OCI-LY3 (cell line): ENCODE measurements around the gene SLC16A9.

Source experiments
- H2AFZ ChIP-seq: fragments of 200-600, 300-600 bp; shearing (Covaris generic); 2 replicates; pipeline ENCODE4 v1.6.0; 2014; ENCODE audit warnings: antibody characterized with exemption, low read depth, low read length
- H3K27ac ChIP-seq: fragments of 200-600, 300-600 bp; sonication (generic); 2 replicates; pipeline ENCODE4 v1.5.1; 2014; ENCODE audit warnings: mild to moderate bottlenecking, low read length, moderate library complexity, mixed read lengths
- H3K27me3 ChIP-seq: fragments of 200-600, 300-600 bp; sonication (generic); 2 replicates; pipeline ENCODE4 v1.6.1; 2014; ENCODE audit warnings: low read depth, low read length, mixed read lengths
- H3K36me3 ChIP-seq: fragments of 200-600, 300-600 bp; sonication (generic); replicated peaks from 2 replicates; pipeline ENCODE3; 2014; ENCODE audit warnings: low read depth, low read length, mixed read lengths
- H3K4me1 ChIP-seq: fragments of 300-600, 200-600 bp; sonication (generic); 2 replicates; pipeline ENCODE4 v1.6.1; 2014; ENCODE audit warnings: low read length, mixed read lengths
- H3K4me2 ChIP-seq: fragments of 200-600, 300-600 bp; sonication (generic); 2 replicates; pipeline ENCODE4 v1.6.1; 2014; ENCODE audit warnings: low read length, mixed read lengths
- H3K4me3 ChIP-seq: fragments of 300-600, 200-600 bp; sonication (generic); 2 replicates; pipeline ENCODE4 v1.5.1; 2014; ENCODE audit warnings: antibody characterized with exemption, mild to moderate bottlenecking, low read length, moderate library complexity
- H3K79me2 ChIP-seq: fragments of 300-600, 200-600 bp; shearing (Covaris generic); 2 replicates; pipeline ENCODE4 v1.6.1; 2014; ENCODE audit warnings: mild to moderate bottlenecking, low read length, mixed read lengths
- H3K9ac ChIP-seq: fragments of 300-600, 200-600 bp; shearing (Covaris generic); 2 replicates; pipeline ENCODE4 v1.6.0; 2014; ENCODE audit warnings: mild to moderate bottlenecking, low read length, moderate library complexity
- H3K9me3 ChIP-seq: fragments of 200-600, 300-600 bp; shearing (Covaris generic); 2 replicates; pipeline ENCODE4 v1.6.1; 2014; ENCODE audit warnings: low read length, mixed read lengths; ENCODE audit not compliant: insufficient read depth
- H4K20me1 ChIP-seq: fragments of 200-600, 300-600 bp; sonication (generic); 2 replicates; pipeline ENCODE4 v1.6.1; 2016; ENCODE audit warnings: low read length, mixed read lengths; ENCODE audit not compliant: insufficient read depth
- EZH2phosphoT487 ChIP-seq: fragments of 200-600 bp; shearing (Covaris generic); IDR thresholded peaks from 2 replicates; pipeline ENCODE4 v1.6.1; 2018; ENCODE audit warnings: antibody characterized with exemption, mixed run types, low read depth
- TF ChIP-seq, protein P1 (sequence below): fragments of 200-600, 300-600 bp; sonication (generic); IDR thresholded peaks from 2 replicates; pipeline ENCODE4 v1.5.1; 2014; ENCODE audit warnings: antibody characterized with exemption, low read length, low read depth

Gene SLC16A9

DNA sequence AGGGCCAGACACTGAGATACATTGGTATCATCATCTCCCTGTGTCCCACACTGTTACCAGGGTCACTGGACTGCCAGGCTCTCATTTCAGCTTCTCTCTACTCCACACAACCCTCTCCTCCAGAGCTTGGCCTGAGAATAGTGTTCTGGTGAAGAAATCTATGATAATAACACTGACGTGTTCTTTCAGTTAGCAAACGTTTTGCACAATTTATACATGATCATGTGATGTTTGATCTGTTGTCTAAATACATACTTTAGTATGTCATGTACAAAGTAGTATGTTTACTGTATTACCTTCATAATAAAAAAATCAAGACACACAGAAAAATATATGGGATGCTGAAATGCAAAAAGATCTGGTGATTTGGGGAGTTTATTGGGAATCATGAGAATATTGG lies 5.0 kb downstream of the SLC16A9 start:
- no peak for TF ChIP-seq EZH2phosphoT487
- TF ChIP-seq, protein P1, sequence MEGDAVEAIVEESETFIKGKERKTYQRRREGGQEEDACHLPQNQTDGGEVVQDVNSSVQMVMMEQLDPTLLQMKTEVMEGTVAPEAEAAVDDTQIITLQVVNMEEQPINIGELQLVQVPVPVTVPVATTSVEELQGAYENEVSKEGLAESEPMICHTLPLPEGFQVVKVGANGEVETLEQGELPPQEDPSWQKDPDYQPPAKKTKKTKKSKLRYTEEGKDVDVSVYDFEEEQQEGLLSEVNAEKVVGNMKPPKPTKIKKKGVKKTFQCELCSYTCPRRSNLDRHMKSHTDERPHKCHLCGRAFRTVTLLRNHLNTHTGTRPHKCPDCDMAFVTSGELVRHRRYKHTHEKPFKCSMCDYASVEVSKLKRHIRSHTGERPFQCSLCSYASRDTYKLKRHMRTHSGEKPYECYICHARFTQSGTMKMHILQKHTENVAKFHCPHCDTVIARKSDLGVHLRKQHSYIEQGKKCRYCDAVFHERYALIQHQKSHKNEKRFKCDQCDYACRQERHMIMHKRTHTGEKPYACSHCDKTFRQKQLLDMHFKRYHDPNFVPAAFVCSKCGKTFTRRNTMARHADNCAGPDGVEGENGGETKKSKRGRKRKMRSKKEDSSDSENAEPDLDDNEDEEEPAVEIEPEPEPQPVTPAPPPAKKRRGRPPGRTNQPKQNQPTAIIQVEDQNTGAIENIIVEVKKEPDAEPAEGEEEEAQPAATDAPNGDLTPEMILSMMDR = no peak
- no peak overlapping the region for H2AFZ ChIP-seq
- H3K4me3 ChIP-seq = no peak overlapping the region
- peaks cover 8% of the 10 kb centered on the region for H3K4me1 ChIP-seq
- no peak overlapping the region for H3K4me2 ChIP-seq
- no peaks in the 10 kb centered on the region for H4K20me1 ChIP-seq
- peaks cover 14% of the 10 kb centered on the region for H3K36me3 ChIP-seq
- H3K27ac ChIP-seq = no peak overlapping the region
- no peaks in the 10 kb centered on the region for H3K27me3 ChIP-seq
- peaks cover 24% of the 10 kb centered on the region for H3K79me2 ChIP-seq
- no peak overlapping the region for H3K9ac ChIP-seq
- H3K9me3 ChIP-seq = no peaks in the 10 kb centered on the region

DNA sequence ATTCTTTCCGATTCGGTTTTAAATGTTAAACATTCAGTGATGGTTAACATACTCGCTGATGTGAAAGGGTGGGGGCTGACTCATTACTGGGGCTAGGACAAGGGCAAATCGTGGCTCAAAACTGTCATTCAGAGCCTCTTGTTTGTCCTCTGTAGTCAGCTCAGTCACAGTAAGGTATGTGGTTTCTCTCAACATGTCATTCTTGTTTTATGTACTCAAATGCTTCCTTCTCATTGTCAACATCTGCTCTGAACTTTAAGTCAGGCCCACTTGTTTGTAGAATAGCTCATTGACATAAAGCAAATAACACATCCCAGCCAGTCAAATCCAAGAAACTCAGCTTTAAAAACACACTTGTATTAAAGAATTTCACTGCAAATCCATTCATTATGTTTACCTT lies 7.3 kb downstream of the SLC16A9 start:
- H3K27ac ChIP-seq = no peak overlapping the region

DNA sequence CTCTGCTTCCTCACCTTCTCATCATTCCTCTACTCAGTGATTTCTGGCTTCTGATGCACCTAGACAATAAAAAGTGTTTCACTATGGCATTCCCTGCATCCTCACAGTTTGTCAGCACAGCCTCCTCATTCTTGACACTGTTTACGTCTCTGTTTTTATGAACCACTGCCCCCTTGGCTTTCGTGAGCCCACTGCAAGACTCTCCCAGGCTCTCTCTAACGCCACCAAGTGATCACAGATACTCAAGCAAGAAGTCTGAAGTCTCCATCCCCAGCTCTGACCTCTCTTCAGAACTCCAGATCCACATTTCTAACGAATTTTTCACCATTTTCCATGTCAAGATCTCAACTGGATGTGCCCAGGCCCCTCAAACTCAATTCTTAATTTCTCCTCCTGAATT lies 8.9 kb downstream of the SLC16A9 start:
- no peaks in the 10 kb centered on the region for H3K9me3 ChIP-seq
- H3K4me1 ChIP-seq = no peaks in the 10 kb centered on the region
- TF ChIP-seq, protein P1 = peak; percentile 20; the same call in 1 of the 2 replicates
- no peak for TF ChIP-seq EZH2phosphoT487
- peaks cover 11% of the 10 kb centered on the region for H3K36me3 ChIP-seq
- H3K4me3 ChIP-seq = no peak overlapping the region
- H2AFZ ChIP-seq = no peak overlapping the region
- H3K4me2 ChIP-seq = no peak overlapping the region
- H3K79me2 ChIP-seq = peaks cover 10% of the 10 kb centered on the region
- no peak overlapping the region for H3K9ac ChIP-seq
- H4K20me1 ChIP-seq = no peaks in the 10 kb centered on the region
- no peaks in the 10 kb centered on the region for H3K27me3 ChIP-seq
- no peak overlapping the region for H3K27ac ChIP-seq

More for the DNA sequence above, 7.3 kb downstream of the SLC16A9 start:
- H4K20me1 ChIP-seq = no peaks in the 10 kb centered on the region
- H3K4me2 ChIP-seq = no peak overlapping the region
- no peak overlapping the region for H3K4me3 ChIP-seq
- no peak for TF ChIP-seq EZH2phosphoT487
- TF ChIP-seq, protein P1 = no peak
- H2AFZ ChIP-seq = no peak overlapping the region
- H3K79me2 ChIP-seq = peaks cover 18% of the 10 kb centered on the region
- H3K27me3 ChIP-seq = no peaks in the 10 kb centered on the region
- no peaks in the 10 kb centered on the region for H3K9me3 ChIP-seq
- no peaks in the 10 kb centered on the region for H3K4me1 ChIP-seq
- no peak overlapping the region for H3K9ac ChIP-seq
- peaks cover 11% of the 10 kb centered on the region for H3K36me3 ChIP-seq

DNA sequence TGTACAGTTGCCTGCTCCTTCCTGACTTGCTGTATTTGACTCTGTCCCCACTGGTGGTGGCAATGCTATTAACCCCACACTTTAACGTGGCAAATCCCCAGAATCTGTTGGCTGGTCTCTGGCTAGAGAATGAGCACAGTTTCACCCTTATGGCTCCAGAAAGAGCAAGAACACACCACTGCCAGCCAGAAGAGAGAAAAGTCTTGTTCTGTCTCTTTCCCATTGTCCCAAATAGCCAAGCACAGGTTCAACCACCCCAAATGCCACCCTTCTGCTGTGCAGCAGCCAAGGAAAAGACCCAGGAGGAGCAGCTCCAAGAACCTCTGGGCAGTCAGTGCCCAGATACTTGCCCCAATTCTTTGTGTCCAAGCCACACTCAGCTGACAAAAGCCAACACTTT lies 11.3 kb downstream of the SLC16A9 start:
- Histone ChIP-seq H3K4me2 (no peak overlapping the region), H3K36me3 (peaks cover 5% of the 10 kb centered on the region), H3K9me3 (no peaks in the 10 kb centered on the region), H3K27ac (no peak overlapping the region), H3K27me3 (no peaks in the 10 kb centered on the region), H3K9ac (no peak overlapping the region), H2AFZ (no peak overlapping the region), H3K79me2 (peaks cover 10% of the 10 kb centered on the region), H3K4me1 (peaks cover 9% of the 10 kb centered on the region), H3K4me3 (no peak overlapping the region), H4K20me1 (no peaks in the 10 kb centered on the region)
- TF ChIP-seq EZH2phosphoT487 = no peak
- TF ChIP-seq, protein P1 = no peak
